PFSK-1 (cell line): Measurements from ENCODE around the gene BICRA.

ENCODE experiments used
- POLR2AphosphoS5 ChIP-seq: IDR thresholded peaks from 2 replicates; pipeline ENCODE4 v1.6.1; 2012; ENCODE audit warnings: low read depth, mild to moderate bottlenecking, control low read depth, low read length, moderate library complexity
- REST ChIP-seq, 2 experiments: IDR thresholded peaks; 2 replicates each; pipeline versions ENCODE4 v1.6.1 to v1.8.0; 2011 to 2012; ENCODE audit warnings: low read depth in 2 of 2, low read length in 2 of 2, control low read depth in 1 of 2, inconsistent platforms in 1 of 2, mild to moderate bottlenecking in 1 of 2, moderate library complexity in 1 of 2; ENCODE audit not compliant: insufficient read depth in 1 of 2
- SIN3A ChIP-seq: IDR thresholded peaks from 2 replicates; pipeline ENCODE4 v1.6.1; 2012; ENCODE audit warnings: mild to moderate bottlenecking, low read length, moderate library complexity, borderline replicate concordance; ENCODE audit not compliant: insufficient read depth
- TAF1 ChIP-seq: IDR thresholded peaks from 2 replicates; pipeline ENCODE4 v1.6.1; 2012; ENCODE audit warnings: low read length, control low read depth, borderline replicate concordance; ENCODE audit not compliant: insufficient read depth

GRCh38 chr19:47614559-47614958, 5.6 kb downstream of the BICRA start:
- no peak for TF ChIP-seq TAF1
- no peak for TF ChIP-seq REST (IDR thresholded peaks at IDR 0.05; ENCODE audit: insufficient read depth in 1 of 2, low read depth in 2 of 2, low read length in 2 of 2)
- no peak for TF ChIP-seq SIN3A
- no peak for TF ChIP-seq POLR2AphosphoS5
